ENCODE data around the gene HNRNPH2. TPM values are rescaled to one million over a fixed set of nuclear protein-coding genes. Genes with fewer than 3 reads are reported as not detected.

Gene HNRNPH2
- total and polyA plus RNA-seq, 10 of the 15 experiments (the other 5 are each of a cell fraction or from before 2014, with no cell fraction given): 34.5 to 102 (median 61.4) TPM

GRCh38 chrX:101407748-101408531 is at the start of gene HNRNPH2, which contains the start of gene GLA (continued):
- TF ChIP-seq STAT1 (conservative IDR thresholded peaks at IDR 0.05) (no peak), MTA3 (IDR thresholded peaks at IDR 0.05; ENCODE audit: borderline replicate concordance, low read length) (no peak), TCF12 (IDR thresholded peaks at IDR 0.05; ENCODE audit: low read depth, low read length) (peak; percentile 39; the same call in 1 of the 2 replicates), SPI1 (IDR thresholded peaks at IDR 0.05; ENCODE audit: borderline replicate concordance, insufficient read depth, low read depth, low read length) (peak; percentile 64; the same call in 1 of the 2 replicates), ATF2 (IDR thresholded peaks at IDR 0.05; ENCODE audit: low read length) (no peak; the same call in 1 of the 2 replicates), ELK1 (IDR thresholded peaks at IDR 0.05; ENCODE audit: low read depth, low read length) (no peak), CEBPB (IDR thresholded peaks at IDR 0.05; ENCODE audit: borderline replicate concordance in 1 of 2, low read depth in 2 of 2, low read length in 2 of 2) (peak in 1 of 2 experiments; percentile 19; a peak in 1 of 4 replicates), RFX5 (IDR thresholded peaks at IDR 0.05; ENCODE audit: low read depth, low read length) (peak; percentile 97), SIN3A (IDR thresholded peaks at IDR 0.05; ENCODE audit: low read depth, low read length) (peak; percentile 82), IRF5 (IDR thresholded peaks at IDR 0.05; ENCODE audit: borderline replicate concordance) (no peak), RUNX3 (IDR thresholded peaks at IDR 0.05; ENCODE audit: low read length) (no peak; the same call in 1 of the 2 replicates), ZSCAN29 (IDR thresholded peaks at IDR 0.05) (no peak), PRDM15 (CRISPR knock-in tag; IDR thresholded peaks at IDR 0.05) (no peak), ZNF622 (IDR thresholded peaks at IDR 0.05) (no peak), MTA2 (IDR thresholded peaks at IDR 0.05; ENCODE audit: low read depth) (peak; percentile 41), EGR1 (IDR thresholded peaks at IDR 0.05; ENCODE audit: borderline replicate concordance in 1 of 2, low read depth in 2 of 2, low read length in 2 of 2) (peak in 1 of 2 experiments; percentile 42; a peak in 1 of 3 replicates), MEF2A (IDR thresholded peaks at IDR 0.05; ENCODE audit: insufficient read depth, low read depth, low read length) (no peak), MAX (IDR thresholded peaks at IDR 0.05; ENCODE audit: low read depth, low read length) (peak; percentile 85), USF2 (IDR thresholded peaks at IDR 0.05; ENCODE audit: borderline replicate concordance, low read depth, low read length) (peak; percentile 98)
